GM23338 (cell line): ENCODE data around the gene TRAPPC3L.

Source experiments
- EZH2 ChIP-seq: fragments of 200-600 bp; sonication (generic); IDR thresholded peaks from one replicate; pipeline ENCODE4 v1.8.0; 2017; ENCODE audit warnings: antibody characterized with exemption, mild to moderate bottlenecking, low read depth; ENCODE audit not compliant: unreplicated experiment
- TF ChIP-seq, protein P1 (sequence below): fragments of 250-450 bp; sonication (Bioruptor Pico); IDR thresholded peaks from 2 replicates; pipeline ENCODE4 v1.5.0; 2020; ENCODE audit warnings: mild to moderate bottlenecking, moderate library complexity

DNA sequence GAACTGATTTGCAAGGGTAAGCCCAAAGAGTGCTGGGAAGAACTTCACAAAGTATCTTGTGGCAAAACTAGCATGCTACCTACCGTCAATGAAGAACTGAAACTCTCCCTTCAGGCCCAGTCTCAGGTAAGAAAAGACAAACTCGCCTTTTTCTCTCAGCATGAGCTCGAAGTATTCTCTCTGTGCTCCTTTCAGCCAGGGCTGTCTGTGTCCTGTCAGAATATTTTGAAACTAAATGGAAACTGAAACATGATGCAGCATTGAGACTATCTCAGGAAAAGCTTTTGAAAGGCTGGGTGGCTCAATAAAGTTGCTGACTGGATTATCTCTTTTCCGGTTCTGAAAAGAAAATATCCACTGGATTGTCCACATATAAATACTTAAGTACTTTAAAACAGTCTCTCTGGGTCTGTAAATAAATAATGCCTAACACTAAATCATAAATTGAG lies 33.3 kb downstream of the TRAPPC3L start:
- TF ChIP-seq, protein P1, sequence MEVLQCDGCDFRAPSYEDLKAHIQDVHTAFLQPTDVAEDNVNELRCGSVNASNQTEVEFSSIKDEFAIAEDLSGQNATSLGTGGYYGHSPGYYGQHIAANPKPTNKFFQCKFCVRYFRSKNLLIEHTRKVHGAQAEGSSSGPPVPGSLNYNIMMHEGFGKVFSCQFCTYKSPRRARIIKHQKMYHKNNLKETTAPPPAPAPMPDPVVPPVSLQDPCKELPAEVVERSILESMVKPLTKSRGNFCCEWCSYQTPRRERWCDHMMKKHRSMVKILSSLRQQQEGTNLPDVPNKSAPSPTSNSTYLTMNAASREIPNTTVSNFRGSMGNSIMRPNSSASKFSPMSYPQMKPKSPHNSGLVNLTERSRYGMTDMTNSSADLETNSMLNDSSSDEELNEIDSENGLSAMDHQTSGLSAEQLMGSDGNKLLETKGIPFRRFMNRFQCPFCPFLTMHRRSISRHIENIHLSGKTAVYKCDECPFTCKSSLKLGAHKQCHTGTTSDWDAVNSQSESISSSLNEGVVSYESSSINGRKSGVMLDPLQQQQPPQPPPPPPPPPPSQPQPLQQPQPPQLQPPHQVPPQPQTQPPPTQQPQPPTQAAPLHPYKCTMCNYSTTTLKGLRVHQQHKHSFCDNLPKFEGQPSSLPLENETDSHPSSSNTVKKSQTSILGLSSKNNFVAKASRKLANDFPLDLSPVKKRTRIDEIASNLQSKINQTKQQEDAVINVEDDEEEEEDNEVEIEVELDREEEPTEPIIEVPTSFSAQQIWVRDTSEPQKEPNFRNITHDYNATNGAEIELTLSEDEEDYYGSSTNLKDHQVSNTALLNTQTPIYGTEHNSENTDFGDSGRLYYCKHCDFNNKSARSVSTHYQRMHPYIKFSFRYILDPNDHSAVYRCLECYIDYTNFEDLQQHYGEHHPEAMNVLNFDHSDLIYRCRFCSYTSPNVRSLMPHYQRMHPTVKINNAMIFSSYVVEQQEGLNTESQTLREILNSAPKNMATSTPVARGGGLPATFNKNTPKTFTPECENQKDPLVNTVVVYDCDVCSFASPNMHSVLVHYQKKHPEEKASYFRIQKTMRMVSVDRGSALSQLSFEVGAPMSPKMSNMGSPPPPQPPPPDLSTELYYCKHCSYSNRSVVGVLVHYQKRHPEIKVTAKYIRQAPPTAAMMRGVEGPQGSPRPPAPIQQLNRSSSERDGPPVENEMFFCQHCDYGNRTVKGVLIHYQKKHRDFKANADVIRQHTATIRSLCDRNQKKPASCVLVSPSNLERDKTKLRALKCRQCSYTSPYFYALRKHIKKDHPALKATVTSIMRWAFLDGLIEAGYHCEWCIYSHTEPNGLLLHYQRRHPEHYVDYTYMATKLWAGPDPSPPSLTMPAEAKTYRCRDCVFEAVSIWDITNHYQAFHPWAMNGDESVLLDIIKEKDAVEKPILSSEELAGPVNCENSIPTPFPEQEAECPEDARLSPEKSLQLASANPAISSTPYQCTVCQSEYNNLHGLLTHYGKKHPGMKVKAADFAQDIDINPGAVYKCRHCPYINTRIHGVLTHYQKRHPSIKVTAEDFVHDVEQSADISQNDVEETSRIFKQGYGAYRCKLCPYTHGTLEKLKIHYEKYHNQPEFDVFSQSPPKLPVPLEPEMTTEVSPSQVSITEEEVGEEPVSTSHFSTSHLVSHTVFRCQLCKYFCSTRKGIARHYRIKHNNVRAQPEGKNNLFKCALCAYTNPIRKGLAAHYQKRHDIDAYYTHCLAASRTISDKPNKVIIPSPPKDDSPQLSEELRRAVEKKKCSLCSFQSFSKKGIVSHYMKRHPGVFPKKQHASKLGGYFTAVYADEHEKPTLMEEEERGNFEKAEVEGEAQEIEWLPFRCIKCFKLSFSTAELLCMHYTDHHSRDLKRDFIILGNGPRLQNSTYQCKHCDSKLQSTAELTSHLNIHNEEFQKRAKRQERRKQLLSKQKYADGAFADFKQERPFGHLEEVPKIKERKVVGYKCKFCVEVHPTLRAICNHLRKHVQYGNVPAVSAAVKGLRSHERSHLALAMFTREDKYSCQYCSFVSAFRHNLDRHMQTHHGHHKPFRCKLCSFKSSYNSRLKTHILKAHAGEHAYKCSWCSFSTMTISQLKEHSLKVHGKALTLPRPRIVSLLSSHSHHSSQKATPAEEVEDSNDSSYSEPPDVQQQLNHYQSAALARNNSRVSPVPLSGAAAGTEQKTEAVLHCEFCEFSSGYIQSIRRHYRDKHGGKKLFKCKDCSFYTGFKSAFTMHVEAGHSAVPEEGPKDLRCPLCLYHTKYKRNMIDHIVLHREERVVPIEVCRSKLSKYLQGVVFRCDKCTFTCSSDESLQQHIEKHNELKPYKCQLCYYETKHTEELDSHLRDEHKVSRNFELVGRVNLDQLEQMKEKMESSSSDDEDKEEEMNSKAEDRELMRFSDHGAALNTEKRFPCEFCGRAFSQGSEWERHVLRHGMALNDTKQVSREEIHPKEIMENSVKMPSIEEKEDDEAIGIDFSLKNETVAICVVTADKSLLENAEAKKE (CRISPR knock-in tag), result no peak
- no peak for TF ChIP-seq EZH2
